ENCODE results near the gene ZNF69. TPM values are rescaled to one million over a fixed set of nuclear protein-coding genes. Genes with fewer than 3 reads are reported as not detected.
"Not testable (repeated sequence)": the region's sequence is repeated elsewhere in the genome, so short reads cannot be mapped to it uniquely, and the experiment has no call there.

Gene ZNF69
- total RNA-seq, 1 donor from 2014 or later: 20.1 TPM

DNA sequence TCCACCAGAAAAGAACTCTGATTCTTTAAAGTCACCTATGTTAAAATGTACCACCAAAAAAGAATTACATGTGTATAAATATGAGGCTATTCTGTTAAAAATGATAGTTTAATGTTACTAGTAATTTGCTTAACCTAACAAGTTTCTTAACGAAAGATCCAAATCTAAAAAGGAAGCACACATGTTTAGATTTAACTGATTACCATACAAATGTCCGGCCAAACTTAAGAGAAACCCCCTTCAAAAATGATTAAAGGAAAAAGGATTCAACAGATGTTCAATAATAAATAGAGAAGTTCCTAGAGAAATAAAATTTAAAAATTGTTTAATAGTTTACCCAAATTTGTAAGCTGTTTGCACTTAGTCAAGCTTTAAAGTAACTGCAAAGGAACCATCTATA, 5.0 kb upstream of the ZNF69 start:
- TF ChIP-seq, protein P1, sequence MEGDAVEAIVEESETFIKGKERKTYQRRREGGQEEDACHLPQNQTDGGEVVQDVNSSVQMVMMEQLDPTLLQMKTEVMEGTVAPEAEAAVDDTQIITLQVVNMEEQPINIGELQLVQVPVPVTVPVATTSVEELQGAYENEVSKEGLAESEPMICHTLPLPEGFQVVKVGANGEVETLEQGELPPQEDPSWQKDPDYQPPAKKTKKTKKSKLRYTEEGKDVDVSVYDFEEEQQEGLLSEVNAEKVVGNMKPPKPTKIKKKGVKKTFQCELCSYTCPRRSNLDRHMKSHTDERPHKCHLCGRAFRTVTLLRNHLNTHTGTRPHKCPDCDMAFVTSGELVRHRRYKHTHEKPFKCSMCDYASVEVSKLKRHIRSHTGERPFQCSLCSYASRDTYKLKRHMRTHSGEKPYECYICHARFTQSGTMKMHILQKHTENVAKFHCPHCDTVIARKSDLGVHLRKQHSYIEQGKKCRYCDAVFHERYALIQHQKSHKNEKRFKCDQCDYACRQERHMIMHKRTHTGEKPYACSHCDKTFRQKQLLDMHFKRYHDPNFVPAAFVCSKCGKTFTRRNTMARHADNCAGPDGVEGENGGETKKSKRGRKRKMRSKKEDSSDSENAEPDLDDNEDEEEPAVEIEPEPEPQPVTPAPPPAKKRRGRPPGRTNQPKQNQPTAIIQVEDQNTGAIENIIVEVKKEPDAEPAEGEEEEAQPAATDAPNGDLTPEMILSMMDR (conservative IDR thresholded peaks at IDR 0.05): no peak
- Mint-ChIP-seq H3K27ac (no peak overlapping the region), H3K9me3 (peaks cover 4% of the 10 kb centered on the region), H3K27me3 (peaks cover 5% of the 10 kb centered on the region), H3K4me3 (no peak overlapping the region), H3K36me3 (no peaks in the 10 kb centered on the region), H3K4me1 (ENCODE audit: unreplicated experiment) (peaks cover 24% of the 10 kb centered on the region)
- no peak for DNase-seq (ENCODE audit: extremely low spot score, unreplicated experiment)

DNA sequence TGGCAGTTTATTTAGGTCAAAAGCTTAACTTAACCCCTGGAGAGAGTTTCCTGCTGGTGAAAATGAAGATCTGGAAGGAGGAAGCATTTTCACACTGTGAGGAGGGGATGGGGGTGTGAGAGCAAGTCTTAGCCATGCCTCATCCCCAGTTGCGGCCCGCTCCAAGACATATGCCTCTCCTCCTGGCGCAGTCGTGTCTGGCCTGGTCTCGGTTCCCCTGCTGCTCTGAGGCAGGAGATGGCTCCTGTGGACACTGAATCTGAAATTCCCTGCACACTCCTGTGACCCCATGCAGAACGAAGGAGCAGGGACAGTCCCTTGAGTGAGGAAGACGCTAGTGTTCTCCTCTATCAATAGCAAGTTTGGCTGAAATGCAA, 360 bp upstream of the ZNF69 start:
- Mint-ChIP-seq H3K4me1 (ENCODE audit: unreplicated experiment) (peaks cover 34% of the 10 kb centered on the region), H3K9me3 (peaks cover 4% of the 10 kb centered on the region), H3K36me3 (peaks cover 27% of the 10 kb centered on the region), H3K27ac (peak overlapping the region; percentile 98), H3K4me3 (peak overlapping the region; percentile 95), H3K27me3 (no peaks in the 10 kb centered on the region)
- TF ChIP-seq, protein P1 (conservative IDR thresholded peaks at IDR 0.05): no peak
- no peak for DNase-seq (ENCODE audit: extremely low spot score, unreplicated experiment)

DNA sequence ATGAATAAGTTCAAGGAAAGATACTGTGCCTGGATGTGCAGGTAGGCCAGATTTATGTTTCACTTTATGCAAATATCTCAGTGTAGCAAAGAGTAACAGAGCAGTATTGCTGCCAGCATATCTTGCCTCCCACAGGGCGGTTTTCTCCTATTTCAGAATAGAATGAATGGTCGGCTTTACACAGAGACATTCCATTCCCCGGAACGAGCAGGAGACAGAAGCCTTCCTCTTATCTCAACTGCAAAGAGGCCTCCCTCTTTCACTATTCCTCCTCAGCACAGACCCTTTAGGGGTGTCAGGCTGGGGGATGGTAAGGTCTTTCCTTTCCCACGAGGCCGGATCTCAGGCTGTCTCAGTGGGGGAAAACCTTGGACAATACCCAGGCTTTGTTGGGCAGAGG, 2.3 kb downstream of the ZNF69 start:
- Mint-ChIP-seq H3K27ac (peak overlapping the region; percentile 98), H3K36me3 (peaks cover 54% of the 10 kb centered on the region), H3K4me3 (peak overlapping the region; percentile 95), H3K4me1 (ENCODE audit: unreplicated experiment) (peaks cover 24% of the 10 kb centered on the region), H3K9me3 (peaks cover 10% of the 10 kb centered on the region)
- DNase-seq (ENCODE audit: extremely low spot score, unreplicated experiment); H3K27me3 Mint-ChIP-seq: not testable (repeated sequence)

DNA sequence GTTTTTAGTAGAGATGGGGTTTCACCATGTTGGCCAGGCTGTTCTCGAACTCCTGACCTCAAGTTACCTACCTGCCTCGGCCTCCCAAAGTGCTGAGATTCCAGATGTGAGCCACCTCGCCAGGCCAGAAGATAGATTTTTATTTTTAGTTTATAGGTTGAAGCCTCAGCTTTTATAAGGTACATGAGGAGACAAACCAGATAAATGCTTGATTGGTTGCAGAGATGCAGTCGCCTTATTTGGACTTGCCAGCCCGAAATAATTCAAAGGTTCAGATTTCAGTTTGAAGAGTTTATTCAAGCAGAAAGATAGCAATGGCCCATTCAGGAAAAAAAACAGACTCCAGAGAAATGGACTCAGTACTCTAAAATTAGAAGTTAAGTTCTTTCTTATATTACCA, 3.1 kb downstream of the ZNF69 start:
- H3K4me3 Mint-ChIP-seq: no peak overlapping the region
- TF ChIP-seq, protein P1 (conservative IDR thresholded peaks at IDR 0.05): no peak
- peaks cover 16% of the 10 kb centered on the region for H3K9me3 Mint-ChIP-seq
- H3K27me3 Mint-ChIP-seq: no peaks in the 10 kb centered on the region
- peaks cover 60% of the 10 kb centered on the region for H3K36me3 Mint-ChIP-seq
- no peak overlapping the region for H3K27ac Mint-ChIP-seq
- no peak for DNase-seq (ENCODE audit: extremely low spot score, unreplicated experiment)
- peaks cover 24% of the 10 kb centered on the region for H3K4me1 Mint-ChIP-seq (ENCODE audit: unreplicated experiment)

DNA sequence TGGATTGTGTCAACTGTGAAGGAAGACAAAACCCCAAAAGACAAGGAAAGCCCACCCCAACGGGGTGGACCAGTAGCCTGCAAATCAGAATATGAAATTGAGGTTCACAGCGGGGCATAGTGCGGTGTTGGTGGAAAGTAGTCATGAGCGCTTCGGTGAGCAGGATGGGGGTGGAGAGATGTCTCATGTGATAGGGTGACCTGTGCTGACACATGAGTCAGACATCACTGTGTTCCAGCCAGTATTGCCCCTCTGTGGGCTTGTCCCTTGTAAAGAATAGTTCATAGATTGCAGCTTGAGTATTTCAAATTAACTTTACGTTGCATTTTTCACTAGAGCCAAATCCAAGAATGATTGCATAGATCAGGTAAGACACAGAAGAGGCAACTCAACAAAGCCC, 7.3 kb downstream of the ZNF69 start:
- no peak overlapping the region for H3K27ac Mint-ChIP-seq

DNA sequence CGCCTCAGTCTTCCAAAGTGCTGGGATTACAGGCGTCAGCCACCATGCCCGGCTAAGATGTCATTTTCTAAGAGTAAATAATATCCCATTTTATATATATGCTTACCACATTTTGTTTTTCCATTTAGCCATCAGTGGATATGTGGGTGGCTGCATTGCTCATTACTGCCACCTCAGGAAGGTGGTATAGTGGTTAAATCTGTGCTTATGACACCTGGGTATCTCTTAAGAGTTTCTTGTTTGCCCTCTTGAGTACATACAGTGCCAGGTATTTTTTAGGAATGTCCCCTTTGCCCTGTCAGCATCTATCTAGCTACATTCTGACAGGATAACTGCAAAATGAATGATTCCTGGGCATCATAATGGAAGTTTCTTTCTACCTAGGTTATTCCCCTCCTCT, 14.6 kb downstream of the ZNF69 start:
- H3K9me3 Mint-ChIP-seq: peaks cover 18% of the 10 kb centered on the region
- no peaks in the 10 kb centered on the region for H3K27me3 Mint-ChIP-seq
- H3K4me3 Mint-ChIP-seq: no peak overlapping the region
- H3K36me3 Mint-ChIP-seq: peaks cover 72% of the 10 kb centered on the region
- no peak for DNase-seq (ENCODE audit: extremely low spot score, unreplicated experiment)
- no peaks in the 10 kb centered on the region for H3K4me1 Mint-ChIP-seq (ENCODE audit: unreplicated experiment)
- TF ChIP-seq, protein P1 (conservative IDR thresholded peaks at IDR 0.05): no peak
- no peak overlapping the region for H3K27ac Mint-ChIP-seq

More for the DNA sequence above, 7.3 kb downstream of the ZNF69 start:
- Mint-ChIP-seq H3K4me1 (ENCODE audit: unreplicated experiment) (peaks cover under 1% of the 10 kb centered on the region), H3K9me3 (peaks cover 22% of the 10 kb centered on the region), H3K4me3 (no peak overlapping the region), H3K36me3 (peaks cover 68% of the 10 kb centered on the region), H3K27me3 (no peaks in the 10 kb centered on the region)
- no peak for DNase-seq (ENCODE audit: extremely low spot score, unreplicated experiment)
- TF ChIP-seq, protein P1 (conservative IDR thresholded peaks at IDR 0.05): no peak

Data from type B pancreatic cell (in vitro differentiated cells).